T-helper 2 cell treated with Interferon-gamma antibody and Interleukin-4, amounts not matched to agents 100 ng/mL and 5 ng/mL, for 36 hours (primary cell): ENCODE data around the gene RAB3GAP1. TPM values are rescaled to one million over a fixed set of nuclear protein-coding genes. Genes with fewer than 3 reads are reported as not detected.

Experiments
- intact Hi-C: fragments of 100-400 bp; cut with micrococcal nuclease; formaldehyde crosslinking; loops from one replicate; pipeline ENCODE4 v1.15.1; 2023
- total RNA-seq: library from RNA; stranded (reverse); gene quantifications from 2 replicates; pipeline ENCODE4 v1.2.3, GENCODE V29; 2022

The RAB3GAP1 gene
- total RNA-seq, 1 donor from 2014 or later = 22.3 TPM

DNA sequence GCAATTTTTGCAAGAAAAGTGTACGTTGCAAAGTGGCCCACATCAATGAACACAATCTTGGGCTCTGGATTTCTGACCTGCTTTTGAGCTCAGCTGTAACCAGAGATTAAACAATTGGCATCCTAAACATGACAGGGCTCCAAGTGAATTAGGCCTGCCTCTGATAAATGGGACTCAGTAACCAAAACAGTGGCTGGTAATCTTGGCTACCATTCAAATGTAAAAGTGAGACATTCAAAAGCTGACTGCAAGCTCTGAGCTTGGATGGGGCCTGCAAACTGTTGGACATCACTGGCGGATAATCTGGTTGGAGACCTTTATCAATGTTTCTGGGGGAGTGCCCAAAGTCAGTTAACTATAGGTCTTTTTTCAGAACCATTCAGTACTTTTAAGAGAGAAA is 160.7 kb downstream of the RAB3GAP1 start:
- intact Hi-C loops = no loop called here

DNA sequence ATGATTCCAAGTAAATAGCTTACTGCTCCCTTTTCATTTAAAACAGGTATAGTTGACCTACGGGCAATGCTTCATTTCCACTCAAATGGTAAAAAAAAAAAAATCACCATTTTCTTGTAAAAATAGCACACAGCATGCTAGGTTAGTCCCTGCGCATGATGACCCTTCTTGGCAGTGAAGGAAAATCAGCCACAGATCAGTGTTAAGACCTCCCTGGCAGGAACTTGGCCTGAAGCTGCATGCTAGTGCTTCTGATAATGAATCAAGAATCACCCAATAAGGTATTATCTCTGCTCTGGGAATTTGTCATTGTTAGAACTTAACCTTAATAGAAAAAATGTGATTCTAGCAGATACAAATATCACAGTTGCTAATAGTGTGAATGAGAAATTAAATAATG is 166.3 kb downstream of the RAB3GAP1 start:
- intact Hi-C loops = no loop called here

DNA sequence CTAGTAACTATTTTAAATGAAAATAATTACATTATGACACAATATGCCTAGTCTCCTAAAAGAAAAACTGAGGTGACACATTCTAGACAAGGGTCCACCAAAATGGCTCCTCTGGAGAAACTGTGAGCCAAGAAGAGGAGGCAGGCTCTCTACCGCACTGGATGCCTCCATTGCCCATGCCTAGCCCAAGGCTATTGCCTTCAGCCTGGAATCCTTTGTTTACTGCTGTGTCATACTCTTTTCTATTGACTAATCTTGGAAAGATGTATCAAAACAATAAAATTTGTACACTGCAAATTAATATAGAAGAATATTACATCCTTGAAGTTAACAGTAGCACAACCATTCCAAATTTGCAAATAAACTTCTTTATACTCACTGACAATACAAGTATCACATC is 167.1 kb downstream of the RAB3GAP1 start:
- intact Hi-C loops = no loop called here

Other genes with a start within 250 kb of the RAB3GAP1 start
- not detected in 2 replicates for gene ACMSD, start 213.7 kb upstream of the RAB3GAP1 start, total RNA-seq
- 43.2 and 43.7 TPM in 2 replicates for gene CCNT2, start 133.5 kb upstream of the RAB3GAP1 start, total RNA-seq
- gene MAP3K19, start 4.8 kb upstream of the RAB3GAP1 start, total RNA-seq = not detected in 2 replicates